IMR-90 (cell line): Measurements from ENCODE around the gene KCTD16. TPM values are rescaled to one million over a fixed set of nuclear protein-coding genes. Genes with fewer than 3 reads are reported as not detected.

Experiments used
- ATAC-seq: fragments of 200-7000 bp; cut with Tn5 transposase; 2 replicates; pipeline ENCODE4 v1.9.1; 2020; ENCODE audit warnings: low read depth, mild to moderate bottlenecking, moderate library complexity
- BruUV-seq: library from RNA; stranded (reverse); fragments of 400-500 nt; replicated peaks from 2 replicates; lab custom pipeline; 2021; lab: Mats Ljungman, UMichigan
- CTCF ChIA-PET: fragments of 300-600 bp; formaldehyde crosslinking; extraction: SDS; loops from one replicate; lab custom pipeline; 2021; ENCODE audit warnings: antibody characterized with exemption; lab: Yijun Ruan, JAX
- POLR2A ChIA-PET: fragments of 300-600 bp; sonication (Branson Sonifier 250); formaldehyde crosslinking; loops from one replicate; lab custom pipeline; 2022; ENCODE audit warnings: antibody characterized with exemption; ENCODE audit not compliant: unreplicated experiment; lab: Charles Lee
- DNase-seq: peaks from one replicate; pipeline ENCODE4 v3.0.0; 2013
- H2AFZ ChIP-seq: replicated peaks from 2 replicates; pipeline ENCODE3; 2013; ENCODE audit warnings: low read length, mild to moderate bottlenecking; ENCODE audit not compliant: poor library complexity
- H2AK5ac ChIP-seq: 2 replicates; pipeline ENCODE4 v1.6.1; 2013; ENCODE audit warnings: low read depth, low read length, inconsistent platforms
- H2AK9ac ChIP-seq: replicated peaks from 2 replicates; pipeline ENCODE3; 2013; ENCODE audit warnings: mild to moderate bottlenecking, low read depth, low read length, moderate library complexity; ENCODE audit not compliant: poor library complexity
- H2BK120ac ChIP-seq: 2 replicates; pipeline ENCODE4 v1.6.1; 2013; ENCODE audit warnings: low read depth, low read length, inconsistent platforms
- H2BK15ac ChIP-seq: 3 replicates; pipeline ENCODE4 v1.6.1; 2013; ENCODE audit warnings: low read depth, low read length, inconsistent platforms
- H2BK20ac ChIP-seq: 2 replicates; pipeline ENCODE4 v1.6.1; 2013; ENCODE audit warnings: low read depth, mild to moderate bottlenecking, inconsistent platforms, low read length, moderate library complexity
- H2BK5ac ChIP-seq: 2 replicates; pipeline ENCODE4 v1.6.1; 2013; ENCODE audit warnings: mild to moderate bottlenecking, low read depth, low read length, inconsistent platforms; ENCODE audit not compliant: poor library complexity, severe bottlenecking
- H3K14ac ChIP-seq: replicated peaks from 2 replicates; pipeline ENCODE4 v1.6.1; 2013; ENCODE audit warnings: low read depth, low read length, inconsistent platforms
- H3K18ac ChIP-seq: 2 replicates; pipeline ENCODE4 v1.6.1; 2013; ENCODE audit warnings: low read depth, low read length, control low read depth
- H3K23ac ChIP-seq: 2 replicates; pipeline ENCODE4 v1.6.1; 2013; ENCODE audit warnings: low read depth, low read length, inconsistent platforms
- H3K27ac ChIP-seq: 2 replicates; pipeline ENCODE4 v1.5.1; 2013; ENCODE audit warnings: mild to moderate bottlenecking, control low read depth, low read length; ENCODE audit not compliant: insufficient read depth
- H3K27me3 ChIP-seq: 2 replicates; pipeline ENCODE4 v1.6.1; 2013; ENCODE audit warnings: low read length; ENCODE audit not compliant: control insufficient read depth, insufficient read depth
- H3K36me3 ChIP-seq: 2 replicates; pipeline ENCODE4 v1.6.1; 2013; ENCODE audit warnings: low read length, mixed read lengths; ENCODE audit not compliant: control insufficient read depth, insufficient read depth
- H3K4ac ChIP-seq: 2 replicates; pipeline ENCODE4 v1.6.1; 2013; ENCODE audit warnings: low read depth, low read length, inconsistent platforms
- H3K4me1 ChIP-seq: 2 replicates; pipeline ENCODE4 v1.6.1; 2013; ENCODE audit warnings: low read length, mixed read lengths; ENCODE audit not compliant: control insufficient read depth, insufficient read depth
- H3K4me2 ChIP-seq: 2 replicates; pipeline ENCODE4 v1.6.1; 2013; ENCODE audit warnings: low read depth, mild to moderate bottlenecking, control low read depth, low read length, moderate library complexity
- H3K4me3 ChIP-seq: 2 replicates; pipeline ENCODE4 v1.5.1; 2013; ENCODE audit warnings: low read depth, mild to moderate bottlenecking, control low read depth, low read length, moderate library complexity; ENCODE audit not compliant: insufficient read depth
- H3K56ac ChIP-seq: 2 replicates; pipeline ENCODE4 v1.6.1; 2013; ENCODE audit warnings: low read length, inconsistent platforms; ENCODE audit not compliant: insufficient read depth; ENCODE audit errors: extremely low read depth
- H3K79me1 ChIP-seq, 2 experiments: 2 replicates each; pipeline ENCODE4 v1.6.1; 2013; ENCODE audit warnings: low read length in 2 of 2, inconsistent platforms in 1 of 2, low read depth in 1 of 2
- H3K9ac ChIP-seq: 2 replicates; pipeline ENCODE4 v1.6.1; 2013; ENCODE audit warnings: low read depth, low read length, control low read depth
- H3K9me1 ChIP-seq: 2 replicates; pipeline ENCODE4 v1.6.1; 2013; ENCODE audit warnings: low read length, inconsistent platforms; ENCODE audit not compliant: insufficient read depth
- H3K9me3 ChIP-seq: 2 replicates; pipeline ENCODE4 v1.6.1; 2013; ENCODE audit warnings: low read length; ENCODE audit not compliant: control insufficient read depth, insufficient read depth
- H4K20me1 ChIP-seq: 2 replicates; pipeline ENCODE4 v1.6.1; 2013; ENCODE audit warnings: low read length, inconsistent platforms; ENCODE audit not compliant: insufficient read depth
- H4K5ac ChIP-seq: 2 replicates; pipeline ENCODE4 v1.6.1; 2013; ENCODE audit warnings: mild to moderate bottlenecking, low read depth, low read length, control low read depth
- H4K8ac ChIP-seq, 2 experiments: 2 replicates each; pipeline ENCODE4 v1.6.1; 2013; ENCODE audit warnings: low read depth in 2 of 2, low read length in 2 of 2, control low read depth in 1 of 2, inconsistent platforms in 1 of 2
- H4K91ac ChIP-seq: 2 replicates; pipeline ENCODE4 v1.6.1; 2013; ENCODE audit warnings: low read depth, low read length, inconsistent platforms; ENCODE audit not compliant: insufficient read depth
- ELK1 ChIP-seq: fragments of 150-350 bp; IDR thresholded peaks from 2 replicates; pipeline ENCODE4 v1.6.1; 2016; ENCODE audit warnings: low read depth, mild to moderate bottlenecking, low read length, moderate library complexity, borderline replicate concordance
- FOS ChIP-seq: fragments of 150-350 bp; IDR thresholded peaks from 2 replicates; pipeline ENCODE4 v1.6.1; 2016; ENCODE audit warnings: low read depth, low read length
- NFE2L2 ChIP-seq: fragments of 150-350 bp; IDR thresholded peaks from 2 replicates; pipeline ENCODE4 v1.6.1; 2016; ENCODE audit warnings: low read depth, mild to moderate bottlenecking, low read length
- POLR2A ChIP-seq: IDR thresholded peaks from 2 replicates; pipeline ENCODE4 v1.6.1; 2012; ENCODE audit warnings: mild to moderate bottlenecking, low read depth, low read length
- RAD21 ChIP-seq: IDR thresholded peaks from 2 replicates; pipeline ENCODE4 v1.6.1; 2012; ENCODE audit warnings: low read length, improper control_type of control experiment
- RCOR1 ChIP-seq: IDR thresholded peaks from 2 replicates; pipeline ENCODE4 v1.6.1; 2012; ENCODE audit warnings: mild to moderate bottlenecking, low read length, improper control_type of control experiment; ENCODE audit not compliant: insufficient replicate concordance
- RFX5 ChIP-seq: IDR thresholded peaks from 2 replicates; pipeline ENCODE4 v1.8.0; 2012; ENCODE audit warnings: low read depth, mild to moderate bottlenecking, low read length, moderate library complexity
- SMC3 ChIP-seq: fragments of 150-350 bp; IDR thresholded peaks from 2 replicates; pipeline ENCODE4 v1.6.1; 2016; ENCODE audit warnings: low read depth, mild to moderate bottlenecking, antibody characterized with exemption, low read length, moderate library complexity
- WGBS, 2 experiments: methylation state at CpG; one replicate each; pipeline versions ENCODE4 v1.1.5 to v1.1.7; 2013; ENCODE audit warnings: missing lambda C conversion rate in 2 of 2; ENCODE audit not compliant: insufficient read length in 1 of 2; ENCODE audit errors: extremely low coverage in 2 of 2; 5-methylcytosine and 5-hydroxymethylcytosine counted together
- dilution Hi-C: fragments of 300-500 bp; cut with HindIII; formaldehyde crosslinking; loops from one replicate; pipeline ENCODE4 v1.14.3; 2018; ENCODE audit warnings: low sequenced_read_pairs; ENCODE audit not compliant: unreplicated experiment
- in situ Hi-C: fragments of 300-500 bp; cut with MboI; formaldehyde crosslinking; loops from 3 replicates; pipeline ENCODE4 v1.14.3; 2019; ENCODE audit warnings: low sequenced_read_pairs, inconsistent platforms, mixed read lengths
- intact Hi-C: fragments of 100-400 bp; cut with micrococcal nuclease; formaldehyde crosslinking; loops from 2 replicates; pipeline ENCODE4 v1.10.0; 2022
- polyA plus RNA-seq, 3 experiments: library from polyadenylated mRNA; depleted of rRNA; stranded (reverse); fragments of >200 nt; gene quantifications; 2 replicates each; pipeline ENCODE4 v1.2.3, GENCODE V29; 2012; ENCODE audit warnings: low replicate concordance in 1 of 3
- total RNA-seq: library from RNA; depleted of rRNA; stranded (reverse); fragments of >200 nt; gene quantifications from 2 replicates; pipeline ENCODE4 v1.2.3, GENCODE V29; 2012
- TF ChIP-seq, protein P1 (sequence below): conservative IDR thresholded peaks from 2 replicates; pipeline ENCODE4 v1.5.1; 2012; ENCODE audit warnings: mild to moderate bottlenecking, low read depth, low read length, improper control_type of control experiment

KCTD16 gene
- total and polyA plus RNA-seq, 2 of the 4 experiments (the other 2 are of a cell fraction): 0.43 to 1.1 TPM

DNA sequence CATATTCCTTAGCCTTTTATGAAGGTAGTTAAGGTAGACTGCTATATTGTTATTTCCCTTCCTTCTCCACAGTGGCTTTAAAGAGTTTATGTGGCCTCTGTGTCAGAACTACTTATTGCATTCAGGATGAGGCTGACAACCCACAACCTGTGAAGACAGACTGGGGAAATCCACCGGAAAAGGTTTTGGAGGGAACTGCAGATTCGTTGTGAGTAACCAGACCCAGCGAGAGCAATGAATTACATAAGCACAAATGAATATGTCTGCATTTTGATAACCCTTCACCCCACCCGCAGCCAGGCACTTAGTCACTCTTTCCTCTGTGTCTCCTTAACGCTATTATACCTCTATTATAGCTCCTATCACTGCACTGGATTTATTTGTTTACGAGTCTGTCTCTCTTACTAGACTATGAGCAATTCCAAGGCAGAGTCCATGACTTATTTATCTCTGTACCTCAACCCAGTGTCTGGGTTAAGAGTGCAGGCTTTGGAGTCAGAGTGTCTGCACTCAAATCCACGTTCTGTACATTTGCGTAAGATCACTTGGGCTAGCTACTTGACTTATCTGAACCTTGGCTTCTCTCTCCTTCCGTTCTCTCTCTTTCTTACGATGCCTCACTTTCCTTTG lies 19.2 kb downstream of the KCTD16 start (continued):
- TF ChIP-seq RFX5 (no peak), RAD21 (0 out of 2 replicates have a peak, but pooled peaks have one; percentile 2)

DNA sequence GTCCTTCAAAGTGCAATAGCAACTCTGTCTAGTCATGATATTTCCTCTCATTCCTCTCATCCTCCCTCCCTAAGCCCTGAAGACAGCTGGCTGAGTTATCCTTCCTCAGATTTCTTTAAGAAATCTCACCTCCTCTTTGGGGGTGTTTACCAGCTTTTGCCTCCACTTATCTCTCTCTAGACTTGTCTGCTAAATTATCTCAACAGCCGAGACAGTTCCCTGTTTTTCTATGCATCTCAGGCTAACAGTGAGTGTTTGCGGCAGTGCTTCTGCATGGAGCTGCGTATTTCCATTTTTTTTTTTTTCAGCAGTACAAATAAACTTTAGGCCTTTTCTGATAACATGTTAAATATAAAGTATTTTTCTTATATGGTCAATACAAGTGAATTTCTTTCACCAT lies 20.9 kb downstream of the KCTD16 start:
- ATAC-seq: no peak

More for the DNA sequence above, 20.9 kb downstream of the KCTD16 start:
- in situ Hi-C loops (loop anchor here (25.0 kb wide), 1 partner anchor 1179 kb away; no protein-coding TSS in a partner anchor), dilution Hi-C loops (no loop called here), intact Hi-C loops (no loop called here)
- H3K14ac ChIP-seq: no peak overlapping the region
- no peak overlapping the region for H2BK5ac ChIP-seq
- H3K9ac ChIP-seq: no peak overlapping the region
- no peak overlapping the region for H3K4me3 ChIP-seq
- H3K4ac ChIP-seq: no peak overlapping the region
- peak overlapping the region; percentile 49 for H4K91ac ChIP-seq
- no peak overlapping the region for H3K18ac ChIP-seq
- H3K79me1 ChIP-seq: no peaks in the 10 kb centered on the region
- H3K4me1 ChIP-seq: peaks cover 12% of the 10 kb centered on the region
- no peak overlapping the region; the same call in 1 of the 2 replicates for H3K4me2 ChIP-seq
- no peak overlapping the region for H2BK120ac ChIP-seq
- no TSS peak for BruUV-seq
- TF ChIP-seq NFE2L2: no peak
- no peak for TF ChIP-seq RCOR1
- TF ChIP-seq RAD21: no peak
- no peak for TF ChIP-seq POLR2A
- no peak for TF ChIP-seq FOS
- TF ChIP-seq, protein P1, sequence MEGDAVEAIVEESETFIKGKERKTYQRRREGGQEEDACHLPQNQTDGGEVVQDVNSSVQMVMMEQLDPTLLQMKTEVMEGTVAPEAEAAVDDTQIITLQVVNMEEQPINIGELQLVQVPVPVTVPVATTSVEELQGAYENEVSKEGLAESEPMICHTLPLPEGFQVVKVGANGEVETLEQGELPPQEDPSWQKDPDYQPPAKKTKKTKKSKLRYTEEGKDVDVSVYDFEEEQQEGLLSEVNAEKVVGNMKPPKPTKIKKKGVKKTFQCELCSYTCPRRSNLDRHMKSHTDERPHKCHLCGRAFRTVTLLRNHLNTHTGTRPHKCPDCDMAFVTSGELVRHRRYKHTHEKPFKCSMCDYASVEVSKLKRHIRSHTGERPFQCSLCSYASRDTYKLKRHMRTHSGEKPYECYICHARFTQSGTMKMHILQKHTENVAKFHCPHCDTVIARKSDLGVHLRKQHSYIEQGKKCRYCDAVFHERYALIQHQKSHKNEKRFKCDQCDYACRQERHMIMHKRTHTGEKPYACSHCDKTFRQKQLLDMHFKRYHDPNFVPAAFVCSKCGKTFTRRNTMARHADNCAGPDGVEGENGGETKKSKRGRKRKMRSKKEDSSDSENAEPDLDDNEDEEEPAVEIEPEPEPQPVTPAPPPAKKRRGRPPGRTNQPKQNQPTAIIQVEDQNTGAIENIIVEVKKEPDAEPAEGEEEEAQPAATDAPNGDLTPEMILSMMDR: no peak
- no peak for TF ChIP-seq ELK1
- TF ChIP-seq RFX5: no peak
- no peak for TF ChIP-seq SMC3
- CTCF ChIA-PET: interaction anchor here (0.6 to 0.7 kb wide), 3 partner anchors 25 to 82 kb away, joined by 3 to 4 read pairs (median 3); no protein-coding TSS in a partner anchor
- peak overlapping the region; percentile 39 for H2AK5ac ChIP-seq
- H2AFZ ChIP-seq: no peak overlapping the region
- H3K23ac ChIP-seq: no peak overlapping the region; the same call in 1 of the 2 replicates
- no peak overlapping the region; the same call in 2 of the 3 replicates for H2BK15ac ChIP-seq
- H4K20me1 ChIP-seq: no peaks in the 10 kb centered on the region
- no peaks in the 10 kb centered on the region for H3K36me3 ChIP-seq
- no peaks in the 10 kb centered on the region for H3K27me3 ChIP-seq
- peak overlapping the region; percentile 39; the same call in 1 of the 2 replicates for H4K5ac ChIP-seq
- peak overlapping the region; percentile 75; the same call in 1 of the 2 replicates for H3K56ac ChIP-seq
- WGBS, 2 experiments: no CpG with 5 or more reads among the region's 3 CpGs
- no peaks in the 10 kb centered on the region for H3K9me3 ChIP-seq
- H4K8ac ChIP-seq: 0 out of 4 replicates have a peak overlapping the region, but pooled peaks of 1 of the 2 experiments have one; percentile 48
- no peak overlapping the region for H2BK20ac ChIP-seq
- no peak for DNase-seq
- no peak overlapping the region for H2AK9ac ChIP-seq
- POLR2A ChIA-PET: no interaction called here
- no peak overlapping the region for H3K27ac ChIP-seq
- H3K9me1 ChIP-seq: no peaks in the 10 kb centered on the region
